Astrocyte of the hippocampus (primary cell): ENCODE results near the gene AADACL3.

Source experiments
- DNase-seq: peaks from one replicate; pipeline ENCODE4 v3.0.0; 2011; ENCODE audit warnings: low read depth, low spot score

AADACL3 gene

DNA sequence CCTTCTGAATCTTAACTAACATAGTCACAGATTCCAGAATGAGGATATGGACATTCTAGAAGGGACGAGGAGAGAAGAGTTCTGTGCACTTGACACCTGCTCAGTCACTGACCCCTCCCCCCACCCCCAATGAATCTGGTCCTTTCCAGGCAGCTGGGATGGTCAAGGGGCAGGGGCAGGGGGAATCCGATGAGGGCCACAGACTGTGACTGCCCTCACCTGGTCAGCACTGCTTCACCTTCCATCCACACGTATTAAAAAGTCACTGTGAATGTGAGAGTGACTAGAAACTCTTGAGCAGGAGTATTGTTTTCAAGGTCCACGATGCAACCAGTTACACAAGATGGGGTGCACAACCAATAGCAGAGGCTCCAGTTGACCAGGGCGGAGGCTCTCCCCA lies 48.1 kb downstream of the AADACL3 start:
- DNase-seq: no peak

DNA sequence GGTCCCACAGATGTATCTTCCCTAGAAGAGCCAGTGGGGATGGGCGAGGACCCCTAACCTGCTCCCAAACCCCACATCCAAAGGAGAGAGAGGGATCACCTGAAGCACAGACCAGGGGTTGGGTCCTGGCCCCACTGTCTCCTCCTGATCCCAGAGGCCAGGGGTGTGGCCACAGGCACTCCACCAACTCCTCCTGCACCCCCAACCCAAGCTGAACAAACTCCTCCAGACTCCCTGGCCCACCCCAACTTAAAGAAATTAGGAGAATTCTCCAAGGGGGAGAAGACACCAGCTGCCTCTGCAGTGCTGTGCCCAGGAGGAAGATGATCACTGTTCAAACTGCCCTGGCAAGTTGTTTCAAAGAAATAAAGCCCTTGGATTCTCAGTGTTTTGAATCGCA lies 53.1 kb downstream of the AADACL3 start:
- no peak for DNase-seq

DNA sequence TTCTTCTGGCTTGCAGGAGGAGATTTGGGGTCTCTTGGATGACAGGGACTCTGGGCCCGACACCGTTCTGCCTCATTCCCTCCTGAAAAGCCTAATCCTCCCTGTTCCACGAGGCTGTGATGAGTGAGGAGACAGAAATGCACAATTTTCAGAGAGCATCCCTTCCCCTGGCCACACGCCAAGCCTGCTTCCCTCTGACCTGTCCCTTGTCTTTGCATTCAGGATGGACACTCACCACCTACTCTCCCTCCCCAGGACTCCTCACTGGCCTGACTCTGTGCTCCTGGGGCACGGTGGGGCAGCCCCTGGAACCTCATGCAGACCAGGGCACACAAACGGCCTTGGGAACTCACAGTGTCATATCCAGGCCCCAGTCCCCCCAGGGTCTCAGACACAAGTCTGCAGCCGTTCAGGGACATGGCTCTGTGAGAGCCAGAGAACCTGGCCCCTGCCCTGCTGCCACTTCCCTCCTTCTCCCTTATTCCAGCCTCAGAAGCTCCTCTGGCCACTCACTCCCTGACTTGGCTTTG lies 54.1 kb downstream of the AADACL3 start:
- DNase-seq: no peak

DNA sequence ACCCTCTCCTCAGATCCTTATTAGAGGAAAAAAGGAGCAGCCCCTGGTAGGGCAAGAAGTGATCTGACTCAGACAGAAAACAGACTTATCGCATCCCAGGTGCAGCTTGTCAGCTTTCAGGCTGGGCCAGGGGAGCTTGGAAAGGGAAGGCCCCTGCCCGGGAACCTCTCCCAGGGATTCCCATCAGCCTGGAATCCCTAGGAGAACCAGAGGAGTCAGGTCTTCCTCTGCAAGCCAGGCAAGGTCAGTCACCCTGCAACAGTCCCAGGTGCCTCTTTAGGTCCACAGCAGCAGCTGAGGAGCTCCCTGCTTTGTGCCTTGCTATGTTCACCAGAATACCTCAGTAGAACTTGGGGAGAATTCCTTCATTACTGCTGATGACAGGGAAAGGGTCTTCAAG lies 54.7 kb downstream of the AADACL3 start:
- DNase-seq: no peak

DNA sequence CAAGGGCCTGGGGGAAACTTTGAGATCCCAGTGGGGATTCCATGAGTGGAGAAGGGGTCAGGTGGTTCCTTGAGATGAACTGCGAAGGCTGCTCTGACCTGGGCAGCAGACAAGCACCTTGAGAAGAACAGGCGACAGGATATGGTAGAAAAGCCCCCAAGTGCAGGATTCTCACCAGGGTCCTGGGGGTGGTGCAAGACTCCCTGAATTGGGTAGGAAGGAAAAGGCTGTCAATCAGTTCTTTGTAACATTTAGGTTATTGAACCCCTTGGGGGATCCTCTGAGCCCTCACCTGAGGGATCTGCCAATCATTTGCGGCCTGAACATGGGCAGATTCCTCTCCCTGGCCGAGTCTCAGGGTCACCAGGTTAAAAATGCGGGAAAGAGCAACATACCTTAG lies 55.3 kb downstream of the AADACL3 start:
- no peak for DNase-seq

DNA sequence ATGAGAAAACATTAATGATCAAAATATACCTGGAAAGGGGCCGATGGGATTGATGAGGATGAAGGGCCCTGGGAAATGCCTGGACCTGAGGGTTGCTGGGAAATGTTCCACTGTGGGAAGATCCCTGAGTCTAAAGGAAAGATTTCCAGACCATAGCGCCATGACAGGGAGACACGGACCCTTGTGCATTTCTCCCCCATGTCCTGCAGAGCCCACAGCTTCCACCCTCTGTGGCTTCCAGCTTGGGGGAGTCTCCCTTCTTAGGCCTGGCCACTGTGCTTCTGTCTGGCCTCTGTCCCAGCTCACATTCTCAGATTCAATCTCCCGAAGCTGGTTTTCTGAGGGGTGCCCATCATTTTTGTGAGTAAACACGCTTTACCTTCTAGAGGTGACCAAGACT lies 56.6 kb downstream of the AADACL3 start:
- no peak for DNase-seq

DNA sequence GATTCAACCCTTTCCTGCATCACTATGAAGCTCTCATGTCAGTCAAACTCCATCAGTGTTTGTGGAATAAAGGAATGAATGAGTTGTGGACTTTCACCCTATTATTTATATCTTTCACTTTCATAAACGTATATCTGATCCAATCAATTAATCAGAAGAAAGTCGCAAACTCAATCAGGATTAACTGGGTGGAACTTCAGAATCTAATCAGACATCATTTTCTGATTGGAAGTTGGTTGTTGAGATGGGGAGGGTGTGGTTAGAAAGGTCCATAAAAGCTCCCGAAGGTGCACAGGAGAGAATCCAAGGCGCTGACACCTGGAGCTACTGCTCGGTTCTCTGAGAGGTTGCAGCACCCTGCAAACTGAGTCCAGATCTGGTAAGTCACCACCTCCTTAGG lies 57.5 kb downstream of the AADACL3 start, which contains the start of gene PRAMEF12:
PRAMEF12 (plus strand) TSS at position 301 of the 400 bp plus-strand sequence. CDS start 1,130 bp downstream, outside the sequence.
- DNase-seq: no peak

DNA sequence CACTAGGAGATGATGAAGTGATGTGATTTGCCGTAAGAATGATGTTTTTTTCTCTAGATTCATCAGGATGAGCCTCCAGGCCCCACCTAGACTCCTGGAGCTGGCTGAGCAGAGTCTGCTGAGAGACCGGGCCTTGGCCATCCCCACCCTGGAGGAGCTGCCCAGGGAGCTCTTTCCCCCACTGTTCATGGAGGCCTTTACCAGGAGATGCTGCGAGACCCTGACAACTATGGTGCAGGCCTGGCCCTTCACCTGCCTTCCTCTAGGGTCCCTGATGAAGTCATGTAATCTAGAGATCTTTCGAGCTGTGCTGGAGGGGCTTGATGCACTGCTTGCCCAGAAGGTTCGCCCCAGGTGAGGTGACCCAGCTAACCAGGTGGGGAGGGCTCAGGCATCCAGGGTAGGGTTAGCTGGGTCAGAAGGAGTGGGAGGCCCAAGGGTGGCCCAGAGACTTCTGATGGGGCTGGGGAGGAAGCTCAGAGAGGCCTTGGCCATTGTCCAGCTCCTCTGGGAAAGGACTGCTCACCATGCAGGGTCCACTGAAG lies 59.0 kb downstream of the AADACL3 start:
- no peak for DNase-seq

DNA sequence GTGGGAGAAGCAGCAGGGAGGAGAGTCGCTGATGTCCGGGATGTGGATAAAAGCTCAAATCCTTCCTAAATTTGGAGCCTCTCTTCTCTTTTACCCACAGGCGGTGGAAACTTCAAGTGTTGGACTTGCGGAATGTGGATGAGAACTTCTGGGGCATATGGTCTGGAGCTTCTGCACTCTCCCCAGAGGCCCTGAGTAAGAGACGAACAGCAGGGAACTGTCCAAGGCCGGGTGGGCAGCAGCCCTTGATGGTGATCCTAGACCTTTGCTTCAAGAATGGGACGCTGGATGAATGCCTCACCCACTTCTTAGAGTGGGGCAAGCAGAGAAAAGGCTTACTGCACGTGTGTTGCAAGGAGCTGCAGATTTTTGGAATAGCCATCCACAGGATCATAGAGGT lies 59.5 kb downstream of the AADACL3 start:
- no peak for DNase-seq

DNA sequence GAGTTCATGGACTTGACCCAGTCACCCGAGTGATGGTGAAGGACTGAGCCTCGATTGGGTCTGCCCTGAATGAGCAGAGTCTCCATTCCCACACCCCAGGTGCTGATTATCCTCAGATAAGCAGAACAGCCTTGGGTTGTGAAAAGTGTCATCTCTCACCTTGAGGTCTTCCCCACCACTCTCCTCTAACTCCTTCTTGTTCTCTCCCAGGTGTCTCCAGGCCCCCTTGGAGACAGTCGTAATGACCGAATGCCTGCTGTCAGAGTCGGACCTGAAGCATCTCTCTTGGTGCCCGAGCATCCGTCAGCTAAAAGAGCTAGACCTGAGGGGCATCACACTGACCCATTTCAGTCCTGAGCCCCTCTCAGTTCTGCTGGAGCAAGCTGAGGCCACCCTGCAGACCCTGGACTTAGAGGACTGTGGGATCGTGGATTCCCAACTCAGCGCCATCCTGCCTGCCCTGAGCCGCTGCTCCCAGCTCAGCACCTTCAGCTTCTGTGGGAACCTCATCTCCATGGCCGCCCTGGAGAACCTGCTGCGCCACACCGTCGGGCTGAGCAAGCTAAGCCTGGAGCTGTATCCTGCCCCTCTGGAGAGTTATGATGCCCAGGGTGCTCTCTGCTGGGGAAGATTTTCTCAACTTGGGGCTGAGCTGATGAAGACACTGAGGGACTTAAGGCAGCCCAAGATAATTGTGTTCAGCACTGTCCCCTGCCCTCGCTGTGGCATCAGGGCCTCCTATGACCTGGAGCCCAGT lies 61.1 kb downstream of the AADACL3 start:
- DNase-seq: no peak
